ENCODE results near the gene RBMS3.

DNA sequence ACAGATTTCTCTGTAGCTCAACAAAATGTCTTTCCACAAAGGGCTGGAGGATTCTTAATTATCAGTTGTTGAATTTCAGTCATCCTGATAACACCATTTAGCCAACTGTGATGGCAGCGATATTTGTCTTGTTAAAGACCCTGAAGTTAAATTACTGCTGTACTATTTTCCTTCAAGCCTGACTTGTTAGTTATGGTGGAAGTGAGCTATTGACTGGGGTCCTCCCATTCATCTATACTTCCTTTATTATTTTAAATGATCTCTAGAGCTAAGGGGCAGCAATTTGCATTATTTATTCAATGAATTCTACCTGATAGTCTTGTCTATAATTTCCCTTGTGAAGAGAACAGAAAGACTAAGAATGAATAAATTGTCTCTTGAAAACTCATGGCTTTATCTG, 64.1 kb downstream of the RBMS3 start:
- TF ChIP-seq, protein P1, sequence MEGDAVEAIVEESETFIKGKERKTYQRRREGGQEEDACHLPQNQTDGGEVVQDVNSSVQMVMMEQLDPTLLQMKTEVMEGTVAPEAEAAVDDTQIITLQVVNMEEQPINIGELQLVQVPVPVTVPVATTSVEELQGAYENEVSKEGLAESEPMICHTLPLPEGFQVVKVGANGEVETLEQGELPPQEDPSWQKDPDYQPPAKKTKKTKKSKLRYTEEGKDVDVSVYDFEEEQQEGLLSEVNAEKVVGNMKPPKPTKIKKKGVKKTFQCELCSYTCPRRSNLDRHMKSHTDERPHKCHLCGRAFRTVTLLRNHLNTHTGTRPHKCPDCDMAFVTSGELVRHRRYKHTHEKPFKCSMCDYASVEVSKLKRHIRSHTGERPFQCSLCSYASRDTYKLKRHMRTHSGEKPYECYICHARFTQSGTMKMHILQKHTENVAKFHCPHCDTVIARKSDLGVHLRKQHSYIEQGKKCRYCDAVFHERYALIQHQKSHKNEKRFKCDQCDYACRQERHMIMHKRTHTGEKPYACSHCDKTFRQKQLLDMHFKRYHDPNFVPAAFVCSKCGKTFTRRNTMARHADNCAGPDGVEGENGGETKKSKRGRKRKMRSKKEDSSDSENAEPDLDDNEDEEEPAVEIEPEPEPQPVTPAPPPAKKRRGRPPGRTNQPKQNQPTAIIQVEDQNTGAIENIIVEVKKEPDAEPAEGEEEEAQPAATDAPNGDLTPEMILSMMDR (conservative IDR thresholded peaks at IDR 0.05; ENCODE audit: low read length), result no peak
- no peak for TF ChIP-seq EZH2phosphoT487 (IDR thresholded peaks at IDR 0.05; ENCODE audit: borderline replicate concordance, low read depth, low read length)

All from OCI-LY7 (cell line).